Measurements from ENCODE around the gene GXYLT2. TPM values are rescaled to one million over a fixed set of nuclear protein-coding genes. Genes with fewer than 3 reads are reported as not detected.

Gene GXYLT2
- total and polyA plus RNA-seq, 2 donors (not counting 1 experiment from before 2014, with no cell fraction given) = not detected

DNA sequence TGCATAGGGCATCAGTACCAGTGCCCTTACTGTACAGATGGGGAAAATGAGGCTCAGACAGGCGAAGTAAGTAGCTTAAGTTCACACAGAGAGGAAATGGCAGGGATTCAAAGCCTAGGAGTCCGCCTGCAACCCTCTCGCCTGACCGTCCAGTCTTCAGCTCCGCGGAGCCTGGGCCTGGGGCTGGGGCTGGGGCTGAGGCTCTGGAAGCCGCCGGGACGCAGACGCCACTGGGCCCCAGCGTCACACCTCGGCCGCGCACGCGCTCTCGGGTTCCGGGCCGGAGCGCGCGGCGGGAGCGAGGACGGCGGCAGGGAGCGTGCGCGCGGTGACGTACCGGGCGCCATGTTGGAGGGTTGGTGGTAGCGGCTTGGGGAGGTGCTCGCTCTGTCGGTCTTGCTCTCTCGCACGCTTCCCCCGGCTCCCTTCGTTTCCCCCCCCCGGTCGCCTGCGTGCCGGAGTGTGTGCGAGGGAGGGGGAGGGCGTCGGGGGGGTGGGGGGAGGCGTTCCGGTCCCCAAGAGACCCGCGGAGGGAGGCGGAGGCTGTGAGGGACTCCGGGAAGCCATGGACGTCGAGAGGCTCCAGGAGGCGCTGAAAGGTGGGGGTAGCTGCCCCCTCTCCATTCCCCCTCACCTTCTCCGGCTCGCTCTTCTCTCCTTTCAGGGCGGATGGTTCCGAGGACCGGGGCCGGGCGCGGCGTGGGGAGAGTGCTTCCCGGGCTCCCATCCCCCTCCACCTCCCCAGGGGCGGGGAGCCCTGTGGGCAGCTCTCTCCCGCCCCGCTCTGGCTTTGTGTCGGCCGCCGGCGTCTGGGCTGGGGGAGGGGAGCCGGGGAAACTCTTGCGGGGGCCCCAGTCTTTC lies 108.9 kb downstream of the GXYLT2 start, which contains the start of gene PPP4R2:
Gene PPP4R2 (plus strand): TSS at position 339 of the 861 bp plus-strand sequence. CDS start 227 bp downstream, at position 566.
- peak within 1 kb of the TSS; percentile 98 for H3K4me2 ChIP-seq (replicated peaks; ENCODE audit: low read depth, low read length, poor library complexity, severe bottlenecking)
- CTCF ChIA-PET = interaction anchor here (0.6 kb wide), 1 partner anchor 12 kb away, joined by 5 read pairs; no protein-coding TSS in a partner anchor
- peaks cover 36% of the 10 kb centered on the region for H3K4me1 Mint-ChIP-seq
- peak within 1 kb of the TSS; percentile 90 for H3K4me3 Mint-ChIP-seq
- 5% methylated on average over 35 of the region's 75 CpGs for WGBS (ENCODE audit: insufficient coverage)
- intact Hi-C loops (cut with micrococcal nuclease) = loop anchor here (1.0 to 10.0 kb wide), 4 partner anchors 59 to 1272 kb away; partner anchors contain the start of genes EIF4E3, RYBP and SHQ1
- H3K27me3 ChIP-seq (replicated peaks in 1 of 4; ENCODE audit: control extremely low read depth in 1 of 4, control insufficient read depth in 3 of 4, insufficient read depth in 4 of 4, low read length in 3 of 4) = no peaks in the 10 kb centered on the region
- H3K27ac ChIP-seq (ENCODE audit: low read length in 2 of 2) = peak within 1 kb of the TSS; percentile 92
- peak within 1 kb of the TSS; percentile 84 for H3K27ac Mint-ChIP-seq
- H4K20me1 ChIP-seq (ENCODE audit: control insufficient read depth, insufficient read depth, low read length, poor library complexity, severe bottlenecking) = peaks cover 31% of the 10 kb centered on the region
- no peaks in the 10 kb centered on the region for H3K27me3 Mint-ChIP-seq
- H3K4me1 ChIP-seq (ENCODE audit: control insufficient read depth in 2 of 2, insufficient read depth in 2 of 2, low read length in 2 of 2) = peaks cover 30 to 33% of the 10 kb centered on the region in 2 donors
- ATAC-seq (ENCODE audit: low read depth) = peak; percentile 86
- peak within 1 kb of the TSS; percentile 92 for H2AFZ ChIP-seq (ENCODE audit: insufficient read depth, low read depth, low read length, poor library complexity, severe bottlenecking)
- H3K4me3 ChIP-seq (ENCODE audit: control extremely low read depth in 1 of 5, extremely low read depth in 1 of 5, insufficient read depth in 1 of 5, low read depth in 2 of 5, low read length in 4 of 5) = peak within 1 kb of the TSS; percentile 84 to 96 (median 91)
- H3K79me2 ChIP-seq (ENCODE audit: control insufficient read depth, insufficient read depth, low read length) = peaks cover 52% of the 10 kb centered on the region
- H3K9ac ChIP-seq (ENCODE audit: low read length) = peak within 1 kb of the TSS; percentile 90
- no peaks in the 10 kb centered on the region for H3K9me3 ChIP-seq (ENCODE audit: control extremely low read depth in 1 of 3, control insufficient read depth in 2 of 3, insufficient read depth in 1 of 3, low read length in 2 of 3)
- POLR2A ChIA-PET = no interaction called here
- peaks cover 0 to 23% of the 10 kb centered on the region in 2 experiments for H3K36me3 ChIP-seq (replicated peaks in 1 of 2; ENCODE audit: control extremely low read depth in 1 of 2, control insufficient read depth in 1 of 2, extremely low read depth in 1 of 2, insufficient read depth in 2 of 2, low read length in 1 of 2)
- TF ChIP-seq, protein P1, sequence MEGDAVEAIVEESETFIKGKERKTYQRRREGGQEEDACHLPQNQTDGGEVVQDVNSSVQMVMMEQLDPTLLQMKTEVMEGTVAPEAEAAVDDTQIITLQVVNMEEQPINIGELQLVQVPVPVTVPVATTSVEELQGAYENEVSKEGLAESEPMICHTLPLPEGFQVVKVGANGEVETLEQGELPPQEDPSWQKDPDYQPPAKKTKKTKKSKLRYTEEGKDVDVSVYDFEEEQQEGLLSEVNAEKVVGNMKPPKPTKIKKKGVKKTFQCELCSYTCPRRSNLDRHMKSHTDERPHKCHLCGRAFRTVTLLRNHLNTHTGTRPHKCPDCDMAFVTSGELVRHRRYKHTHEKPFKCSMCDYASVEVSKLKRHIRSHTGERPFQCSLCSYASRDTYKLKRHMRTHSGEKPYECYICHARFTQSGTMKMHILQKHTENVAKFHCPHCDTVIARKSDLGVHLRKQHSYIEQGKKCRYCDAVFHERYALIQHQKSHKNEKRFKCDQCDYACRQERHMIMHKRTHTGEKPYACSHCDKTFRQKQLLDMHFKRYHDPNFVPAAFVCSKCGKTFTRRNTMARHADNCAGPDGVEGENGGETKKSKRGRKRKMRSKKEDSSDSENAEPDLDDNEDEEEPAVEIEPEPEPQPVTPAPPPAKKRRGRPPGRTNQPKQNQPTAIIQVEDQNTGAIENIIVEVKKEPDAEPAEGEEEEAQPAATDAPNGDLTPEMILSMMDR (IDR thresholded peaks at IDR 0.05) = no peak
- no peak for TF ChIP-seq EZH2 (IDR thresholded peaks at IDR 0.05; ENCODE audit: borderline replicate concordance, insufficient read depth, low read depth, low read length, poor library complexity, severe bottlenecking)
- peak; percentile 94 for DNase-seq
- H3K9me3 Mint-ChIP-seq (ENCODE audit: insufficient read depth) = no peaks in the 10 kb centered on the region

Measured in B cell (primary cell).